Stomach (tissue), 9 donors: ENCODE results near the gene ABHD4. TPM values are rescaled to one million over a fixed set of nuclear protein-coding genes. Genes with fewer than 3 reads are reported as not detected.
A peak's percentile ranks its signal among the peaks of the same experiment; 100 is the strongest.

Source experiments
- DNase-seq, 2 donors: peaks; one replicate each; pipeline versions ENCODE4 v3.0.0 to v3.0.0-alpha.2; 2013 to 2019
- H3K27ac ChIP-seq, 5 donors: fragments of 200-600 bp in 4 of 5; sonication (generic) in 4 of 5; one replicate each; pipeline ENCODE4 v1.5.1; 2013 to 2019; ENCODE audit warnings: mild to moderate bottlenecking in 1 of 5, moderate library complexity in 1 of 5
- H3K27me3 ChIP-seq, 3 donors: fragments of 200-600 bp; sonication (generic); one replicate each; pipeline ENCODE4 v1.5.1; 2017 to 2019; ENCODE audit warnings: mixed run types in 1 of 3
- H3K36me3 ChIP-seq, 4 donors: fragments of 200-600 bp; sonication (generic); 1 replicate in 3 of 4; 2 replicates in 1 of 4; pipeline ENCODE4 v1.5.1; 2016 to 2019
- H3K4me1 ChIP-seq, 4 donors: fragments of 200-600 bp; sonication (generic); one replicate each; pipeline ENCODE4 v1.5.1; 2016 to 2019
- H3K4me3 ChIP-seq, 4 donors: fragments of 200-600 bp; sonication (generic) in 3 of 4; one replicate each; pipeline ENCODE4 v1.5.1; 2016 to 2019; ENCODE audit warnings: mild to moderate bottlenecking in 1 of 4
- H3K9me3 ChIP-seq, 4 donors: fragments of 200-600 bp; sonication (generic); one replicate each; pipeline ENCODE4 v1.5.1; 2016 to 2019
- CTCF ChIP-seq, 7 experiments: fragments of 450-650 bp in 4 of 7; fragments of 200-600 bp in 3 of 7; sonication (generic) in 3 of 7; IDR thresholded peaks; one replicate each; pipeline ENCODE4 v1.5.1; 2016 to 2019; ENCODE audit warnings: antibody characterized with exemption in 7 of 7, control low read depth in 2 of 7, mild to moderate bottlenecking in 1 of 7
- EP300 ChIP-seq: sonication (generic); formaldehyde crosslinking; IDR thresholded peaks from one replicate; pipeline ENCODE4 v1.6.1; 2017; ENCODE audit warnings: antibody characterized with exemption
- POLR2A ChIP-seq, 4 donors: fragments of 450-650 bp; IDR thresholded peaks; one replicate each; pipeline ENCODE4 v1.6.1; 2016; ENCODE audit warnings: antibody characterized with exemption in 4 of 4, control low read depth in 2 of 4, mild to moderate bottlenecking in 1 of 4, moderate library complexity in 1 of 4
- POLR2AphosphoS5 ChIP-seq, 3 donors: sonication (generic); formaldehyde crosslinking; IDR thresholded peaks; one replicate each; pipeline ENCODE4 v1.6.1; 2016; ENCODE audit warnings: antibody characterized with exemption in 3 of 3
- WGBS, 5 donors: extraction: QIAGEN DNeasy Blood & Tissue Kit in 3 of 5; methylation state at CpG; one replicate each; pipeline versions ENCODE4 v1.1.5 to v1.1.7; 2013 to 2018; 5-methylcytosine and 5-hydroxymethylcytosine counted together
- intact Hi-C: fragments of 100-400 bp; cut with DNase I; formaldehyde crosslinking; loops from one replicate; pipeline ENCODE4 v1.15.1; 2023; ENCODE audit warnings: low total_unique reads
- polyA plus RNA-seq, 3 donors: library from polyadenylated mRNA; stranded (reverse); fragments of 200-250 nt; gene quantifications; one replicate each; pipeline ENCODE4 v1.2.3, GENCODE V29; 2013
- total RNA-seq, 5 donors: library from RNA; depleted of rRNA; stranded (reverse); fragments of >200 nt; gene quantifications; one replicate each; pipeline versions ENCODE4 v1.1.0 to v1.2.3, GENCODE V29; 2014 to 2016
- donor health status: healthy with polysubstance abuse.
- donor health status: Bipolar disorder and iron deficiency.
- donor health status: healthy.

The ABHD4 gene
- total and polyA plus RNA-seq, 8 donors: 12.2 to 130 (median 23.2) TPM

DNA sequence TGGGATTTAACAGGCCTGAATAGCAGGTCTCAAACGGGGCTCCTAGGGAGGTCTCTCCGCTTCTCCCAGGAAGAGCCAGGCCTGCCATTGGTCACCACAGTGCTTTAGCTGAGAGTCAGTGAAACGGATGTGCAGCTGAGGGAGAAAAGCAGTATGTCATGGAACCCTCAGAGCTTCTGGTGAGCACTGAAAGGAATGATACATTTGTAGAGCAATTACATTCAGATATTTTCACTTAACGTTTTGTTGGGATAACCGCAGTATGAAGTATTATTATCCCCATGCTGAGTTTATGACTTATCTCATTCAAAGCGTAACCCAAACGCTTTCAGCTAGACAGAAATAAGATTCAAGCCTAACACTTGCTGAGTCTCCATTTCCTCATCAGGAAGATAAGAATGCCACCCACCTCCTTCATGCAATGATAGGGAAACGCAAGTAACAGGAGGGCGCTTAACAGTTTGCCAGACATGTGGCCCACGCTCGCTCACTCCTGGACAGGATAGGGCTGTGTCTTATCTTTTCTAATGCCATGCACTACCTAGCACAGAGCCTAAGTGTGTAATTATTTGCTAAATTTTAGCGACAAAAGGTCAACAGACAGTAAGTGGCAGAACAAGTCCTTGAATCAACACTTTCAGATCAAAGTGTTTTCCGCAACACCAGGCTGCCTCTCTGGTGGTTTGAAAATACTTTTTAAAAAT is 37.3 kb upstream of the ABHD4 start:
- TF ChIP-seq POLR2AphosphoS5 (IDR thresholded peaks at IDR 0.05) (peak in 2 of 3 donors; percentile 82 to 85), POLR2A (IDR thresholded peaks at IDR 0.05) (no peak)
- intact Hi-C loops: no loop called here
- no peaks in the 10 kb centered on the region for H3K27me3 ChIP-seq
- DNase-seq: peak; percentile 85 to 91
- no peaks in the 10 kb centered on the region for H3K9me3 ChIP-seq
- peaks cover 7 to 20% (median 14%) of the 10 kb centered on the region in 4 donors for H3K36me3 ChIP-seq
- 18 to 45% (median 31%) methylated on average over 13 of the region's 13 CpGs for WGBS, 5 donors
- no peak overlapping the region for H3K4me3 ChIP-seq
- peaks cover 83 to 100% (median 93%) of the 10 kb centered on the region in 4 donors for H3K4me1 ChIP-seq
- H3K27ac ChIP-seq: peak overlapping the region; percentile 82 to 91 (median 85)

DNA sequence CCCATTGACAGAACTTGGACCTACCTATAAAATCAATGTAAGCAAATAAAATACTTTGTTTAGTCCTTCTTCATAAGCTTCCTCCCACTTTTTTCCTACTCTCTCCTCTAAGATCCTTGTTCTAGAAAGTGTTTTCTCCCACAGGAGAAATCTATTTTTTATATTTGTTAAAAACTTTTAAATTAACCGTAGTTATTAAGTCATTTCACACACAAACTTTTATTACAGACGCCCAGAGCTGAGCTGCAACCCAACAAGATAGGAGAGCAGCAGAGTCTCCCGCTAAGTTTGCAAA is 36.8 kb upstream of the ABHD4 start:
- WGBS, 5 donors: 14 to 36% (median 26%) methylated on average over 3 of the region's 3 CpGs
- peaks cover 88 to 100% (median 94%) of the 10 kb centered on the region in 4 donors for H3K4me1 ChIP-seq
- no peak for DNase-seq
- peak overlapping the region; percentile 78 to 91 (median 85) for H3K27ac ChIP-seq
- no peak for TF ChIP-seq EP300
- TF ChIP-seq POLR2A (IDR thresholded peaks at IDR 0.05): no peak
- no peak for TF ChIP-seq CTCF (IDR thresholded peaks at IDR 0.05)
- TF ChIP-seq POLR2AphosphoS5 (IDR thresholded peaks at IDR 0.05): no peak
- H3K27me3 ChIP-seq: no peaks in the 10 kb centered on the region
- H3K36me3 ChIP-seq: peaks cover 7 to 21% (median 14%) of the 10 kb centered on the region in 4 donors
- H3K9me3 ChIP-seq: no peaks in the 10 kb centered on the region
- intact Hi-C loops: no loop called here
- no peak overlapping the region for H3K4me3 ChIP-seq

DNA sequence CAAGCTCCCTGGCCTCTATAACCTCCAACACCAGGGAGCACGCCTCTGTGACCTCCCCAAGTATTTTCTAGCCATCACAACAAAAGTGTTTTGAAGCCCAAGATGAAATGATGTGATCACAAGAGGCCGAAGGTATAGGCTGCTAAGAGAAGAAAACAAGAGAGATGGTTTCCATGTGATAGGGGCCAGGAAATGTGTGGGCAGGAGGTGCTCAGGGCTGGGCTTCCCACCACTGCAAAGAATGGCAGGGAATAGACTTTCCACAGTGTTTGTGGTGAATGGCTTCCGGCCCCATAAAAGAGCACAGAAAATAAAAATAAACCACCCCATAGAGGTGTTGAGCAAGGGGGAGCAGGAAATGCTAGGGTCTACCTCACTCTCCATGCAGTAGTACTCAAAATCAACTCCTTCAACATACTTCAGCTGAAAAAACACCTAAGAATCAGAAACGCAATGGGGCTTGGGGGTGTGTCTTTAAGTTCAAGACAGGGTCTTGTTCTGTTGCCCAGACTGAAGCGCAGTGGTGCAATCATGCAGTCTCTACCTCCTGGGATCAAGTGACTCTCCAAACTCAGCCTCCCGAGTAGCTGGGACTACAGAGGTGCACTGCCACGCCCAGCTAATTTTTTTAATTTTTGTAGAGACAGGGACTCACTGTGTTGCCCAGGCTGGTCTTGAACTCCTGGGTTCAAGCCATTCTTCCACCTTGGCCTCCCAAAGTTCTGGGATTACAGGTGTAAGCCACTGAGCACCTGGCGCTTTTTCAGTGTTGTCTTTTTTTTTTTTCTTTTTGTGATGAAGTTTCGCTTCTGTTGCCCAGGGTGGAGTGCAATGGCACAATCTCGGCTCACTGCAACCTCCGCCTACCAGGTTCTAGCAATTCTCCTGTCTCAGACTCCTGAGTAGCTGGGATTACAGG is 36.2 kb upstream of the ABHD4 start:
- intact Hi-C loops: no loop called here
- H3K4me1 ChIP-seq: peaks cover 83 to 100% (median 94%) of the 10 kb centered on the region in 4 donors
- peaks cover 7 to 21% (median 14%) of the 10 kb centered on the region in 4 donors for H3K36me3 ChIP-seq
- TF ChIP-seq POLR2AphosphoS5 (IDR thresholded peaks at IDR 0.05): no peak
- no peak for TF ChIP-seq POLR2A (IDR thresholded peaks at IDR 0.05)
- no peak for TF ChIP-seq CTCF (IDR thresholded peaks at IDR 0.05)
- TF ChIP-seq EP300: no peak
- H3K27ac ChIP-seq: peak overlapping the region; percentile 78 to 91 (median 85)
- H3K27me3 ChIP-seq: no peaks in the 10 kb centered on the region
- H3K9me3 ChIP-seq: no peaks in the 10 kb centered on the region
- peak in 1 of 2 donors; percentile 76 for DNase-seq
- H3K4me3 ChIP-seq: no peak overlapping the region
- WGBS, 5 donors: 28 to 53% (median 43%) methylated on average over 11 of the region's 11 CpGs

- WGBS, 5 donors: 70 to 78% (median 74%) methylated on average over 5 of the region's 5 CpGs
- H3K4me1 ChIP-seq: peaks cover 72 to 100% (median 86%) of the 10 kb centered on the region in 4 donors
- peak overlapping the region; percentile 80 to 91 (median 85) for H3K27ac ChIP-seq
Measured at GRCh38 chr14:22563987-22564386, 34.1 kb upstream of the ABHD4 start.

More at GRCh38 chr14:22563987-22564386, 34.1 kb upstream of the ABHD4 start:
- H3K27me3 ChIP-seq: no peaks in the 10 kb centered on the region
- H3K9me3 ChIP-seq: no peaks in the 10 kb centered on the region
- TF ChIP-seq CTCF (IDR thresholded peaks at IDR 0.05): no peak
- no peak for TF ChIP-seq POLR2A (IDR thresholded peaks at IDR 0.05)
- no peak for TF ChIP-seq POLR2AphosphoS5 (IDR thresholded peaks at IDR 0.05)
- TF ChIP-seq EP300: no peak
- intact Hi-C loops: no loop called here
- H3K4me3 ChIP-seq: no peak overlapping the region
- H3K36me3 ChIP-seq: peaks cover 7 to 38% (median 21%) of the 10 kb centered on the region in 4 donors
- no peak for DNase-seq
